HG02798 (cell line): ENCODE results near the gene LPP.
"Not testable (repeated sequence)": the region's sequence is repeated elsewhere in the genome, so short reads cannot be mapped to it uniquely, and the experiment has no call there.

Source experiments
- ATAC-seq: cut with Tn5 transposase; IDR thresholded peaks from one replicate; pipeline ENCODE4 v1.9.1; 2021; ENCODE audit warnings: mild to moderate bottlenecking; ENCODE audit not compliant: unreplicated experiment, poor library complexity

Gene LPP

DNA sequence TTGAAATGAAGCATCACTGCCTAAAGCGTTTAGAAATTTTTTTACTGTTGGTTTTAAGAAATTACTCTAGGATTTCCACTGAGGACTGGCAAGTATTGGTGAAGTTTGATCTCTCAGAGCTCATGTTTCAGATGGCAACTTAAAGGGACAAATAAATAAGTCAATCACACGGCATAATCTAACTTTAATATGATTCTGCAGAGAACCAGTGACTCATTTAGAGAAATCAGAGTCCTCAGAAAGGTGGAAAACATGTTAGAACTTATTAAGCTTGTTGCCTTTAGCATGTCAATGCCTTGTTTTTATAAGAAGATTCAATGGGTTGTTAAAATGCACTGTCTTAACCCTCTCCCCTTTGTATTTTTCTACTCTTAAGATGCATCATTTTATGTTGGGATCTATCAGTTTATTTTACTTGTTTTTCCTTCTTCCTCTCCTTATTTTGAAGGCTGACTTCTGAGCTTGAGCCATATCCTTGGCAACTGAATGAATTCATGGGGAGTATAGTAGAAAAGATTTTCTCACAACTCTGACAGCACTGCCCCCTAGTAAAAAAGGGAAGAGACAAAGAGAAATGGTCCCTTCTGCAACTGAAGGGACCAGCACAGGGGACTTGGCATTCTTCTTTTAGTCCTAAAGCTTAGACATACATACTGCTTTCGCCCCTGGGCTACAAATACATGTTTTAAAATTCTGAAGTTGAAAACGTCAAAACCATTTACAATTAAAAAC lies 431.2 kb downstream of the LPP start:
- no peak for ATAC-seq

DNA sequence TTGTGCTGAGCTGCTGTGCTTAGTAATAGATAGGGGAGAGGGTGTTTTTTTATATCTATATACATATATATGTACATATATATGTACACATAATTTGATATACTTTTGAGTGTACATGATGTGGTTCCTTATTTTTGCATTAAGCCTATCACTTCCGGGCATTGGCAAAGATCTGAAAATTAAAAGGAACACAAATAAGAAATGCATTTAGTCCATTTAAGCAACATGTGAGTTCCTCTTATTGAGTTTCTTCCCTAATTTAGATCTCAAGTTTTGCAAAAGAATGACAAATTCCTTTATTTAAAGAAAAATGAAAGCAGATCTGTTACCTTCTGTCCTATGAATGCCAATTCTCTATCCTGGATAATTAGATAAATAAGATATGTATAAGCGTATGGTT lies 435.1 kb downstream of the LPP start:
- ATAC-seq = no peak

DNA sequence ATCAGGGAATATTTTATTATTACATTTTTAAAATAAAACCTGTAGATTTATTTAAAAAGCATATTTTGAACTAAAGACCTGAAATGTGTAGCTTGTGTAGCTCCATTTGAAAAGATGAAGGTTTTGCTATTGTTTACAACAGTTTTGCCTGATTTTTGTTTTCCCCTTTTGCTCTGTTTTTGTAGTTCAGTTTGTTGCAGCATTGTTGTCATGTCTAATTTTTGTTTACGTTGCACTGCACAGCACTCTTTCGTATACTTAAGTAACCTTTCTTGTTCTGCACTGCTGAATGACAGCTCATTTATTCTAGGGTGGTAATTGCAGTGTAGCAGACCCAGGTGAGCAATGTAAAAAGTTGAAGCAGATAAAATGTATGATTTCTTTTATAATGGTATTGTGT lies 435.8 kb downstream of the LPP start:
- ATAC-seq = no peak

DNA sequence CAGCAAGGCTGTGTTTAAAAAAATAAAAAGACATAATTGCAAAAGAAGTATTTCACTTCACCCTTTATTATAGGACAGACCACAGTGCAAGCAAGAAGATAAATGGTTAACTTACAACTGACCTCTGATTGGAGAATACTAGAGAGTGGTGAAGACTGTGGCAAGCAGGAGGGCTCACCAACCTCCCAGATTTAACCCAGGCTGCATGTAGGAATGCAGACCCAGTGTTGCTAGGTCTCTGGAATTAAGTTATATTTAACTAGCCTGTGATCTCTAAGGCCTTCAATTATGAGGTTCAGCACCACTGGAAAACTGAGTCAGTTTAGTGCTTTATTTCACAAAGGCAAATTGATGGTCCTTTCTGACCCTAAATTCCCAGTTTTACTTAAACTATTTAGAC lies 436.6 kb downstream of the LPP start:
- ATAC-seq = no peak

DNA sequence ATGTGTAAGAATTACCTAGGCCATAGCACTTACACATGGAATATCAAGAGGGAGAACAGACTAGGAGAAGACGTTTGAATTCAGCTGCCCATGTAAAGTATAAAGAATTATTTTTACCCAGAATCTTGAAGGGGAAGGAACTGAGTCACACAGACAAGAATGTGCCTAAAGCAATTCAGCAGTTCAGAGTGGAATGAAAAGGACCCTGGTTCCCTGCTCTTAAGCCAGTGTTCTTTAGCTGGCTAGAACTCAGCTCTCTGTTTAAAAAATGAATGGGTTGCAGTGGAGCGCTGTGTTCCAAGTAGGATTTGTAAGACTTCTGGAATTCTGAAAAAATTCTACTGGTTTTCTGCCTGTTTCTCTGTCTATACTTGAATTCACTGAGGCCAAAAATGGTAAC lies 440.2 kb downstream of the LPP start:
- ATAC-seq = no peak

DNA sequence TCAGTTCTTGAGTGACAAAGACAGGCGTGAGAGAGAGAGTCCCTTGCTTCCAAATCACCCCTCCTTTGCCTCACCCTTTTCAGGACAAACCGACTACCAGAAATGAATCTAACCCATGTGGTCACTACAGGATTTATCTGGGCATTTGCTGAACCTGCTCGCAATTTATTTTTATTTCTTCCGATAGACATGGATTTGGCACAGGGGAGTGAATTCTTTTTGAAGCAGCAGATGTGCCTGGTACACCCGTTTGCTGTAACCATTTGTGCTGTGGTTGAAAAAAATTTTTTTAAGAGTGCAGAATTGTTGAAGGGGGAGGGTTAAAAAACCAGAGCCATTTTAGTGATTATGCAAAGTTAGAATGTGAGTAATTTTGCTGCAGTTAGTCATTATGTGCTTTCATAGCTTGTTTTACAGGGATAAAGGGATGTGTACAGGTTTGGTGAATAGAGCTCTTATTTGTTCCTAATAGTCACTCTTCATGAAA lies 442.0 kb downstream of the LPP start:
- no peak for ATAC-seq

DNA sequence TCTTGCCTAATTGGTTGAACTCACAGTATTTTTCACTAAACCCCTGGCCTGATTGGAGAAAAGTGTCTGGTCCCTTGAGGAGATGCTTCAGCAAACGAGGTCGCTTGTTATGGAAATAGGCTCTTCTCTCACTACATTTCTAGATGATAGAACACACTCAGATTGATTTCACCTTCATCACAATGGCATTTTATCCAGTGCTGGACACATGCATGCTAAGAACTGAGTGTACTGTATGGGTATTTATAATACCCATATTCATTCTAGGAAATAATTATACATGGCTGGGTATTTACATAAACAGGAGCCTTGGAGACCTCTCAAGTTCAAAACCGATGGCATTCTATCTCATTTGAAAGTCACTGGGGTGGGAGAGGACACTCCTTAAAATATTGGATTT lies 444.9 kb downstream of the LPP start:
- ATAC-seq = no peak

DNA sequence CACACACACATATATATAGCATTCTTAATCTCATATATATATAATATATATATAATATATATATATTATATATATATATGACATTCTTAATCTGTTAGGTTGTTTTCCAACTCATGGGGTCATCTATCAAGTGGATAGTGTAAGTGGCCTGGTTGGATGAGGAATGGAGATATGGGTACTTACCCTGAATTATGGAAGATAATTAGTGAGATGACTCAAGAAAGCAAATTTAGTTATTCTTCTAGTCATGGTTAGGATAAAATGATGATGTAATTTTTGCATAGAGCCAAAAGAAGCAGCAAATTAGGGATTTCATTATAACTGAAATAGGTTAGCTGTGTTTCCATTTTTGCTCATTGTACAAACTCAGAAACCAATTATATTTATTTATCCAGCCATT lies 448.2 kb downstream of the LPP start:
- ATAC-seq = no peak

DNA sequence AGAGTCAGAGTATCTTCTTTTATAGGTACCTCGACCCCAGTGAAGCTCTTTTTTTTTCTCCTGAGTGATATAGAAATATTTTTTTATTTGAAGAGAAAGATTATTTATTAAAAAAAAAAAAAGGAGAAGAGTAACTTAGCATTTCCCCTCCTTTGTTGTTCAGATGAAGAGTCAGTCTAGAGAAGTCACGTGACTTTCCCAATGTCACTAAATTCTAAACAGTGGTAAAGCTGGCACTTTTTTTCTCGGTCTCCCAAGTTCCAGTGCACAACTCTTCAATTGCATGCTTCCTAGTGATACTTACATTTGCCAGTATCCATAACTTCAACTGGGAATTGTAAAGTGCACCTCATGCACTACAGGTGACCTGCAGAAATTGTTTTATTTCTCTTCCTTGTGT lies 448.7 kb downstream of the LPP start:
- ATAC-seq = no peak

DNA sequence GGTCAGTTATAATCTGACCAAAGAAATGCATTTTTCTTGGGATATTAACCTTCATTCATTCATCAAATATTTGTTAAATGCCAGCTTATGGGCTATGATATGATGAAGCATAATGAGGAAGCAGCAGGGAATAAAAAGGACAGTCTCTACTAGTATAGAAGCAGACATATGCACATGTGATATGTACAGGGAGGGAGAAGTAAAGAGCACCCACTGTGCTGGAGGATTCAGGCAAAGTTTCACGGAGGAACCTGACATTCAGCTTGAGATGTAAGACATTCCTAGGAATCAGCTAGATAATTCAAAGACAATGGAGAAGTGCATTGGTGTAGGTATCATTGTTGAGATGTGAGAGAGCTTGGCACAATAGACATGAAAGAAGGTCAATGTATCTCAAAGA lies 450.7 kb downstream of the LPP start:
- ATAC-seq = no peak

DNA sequence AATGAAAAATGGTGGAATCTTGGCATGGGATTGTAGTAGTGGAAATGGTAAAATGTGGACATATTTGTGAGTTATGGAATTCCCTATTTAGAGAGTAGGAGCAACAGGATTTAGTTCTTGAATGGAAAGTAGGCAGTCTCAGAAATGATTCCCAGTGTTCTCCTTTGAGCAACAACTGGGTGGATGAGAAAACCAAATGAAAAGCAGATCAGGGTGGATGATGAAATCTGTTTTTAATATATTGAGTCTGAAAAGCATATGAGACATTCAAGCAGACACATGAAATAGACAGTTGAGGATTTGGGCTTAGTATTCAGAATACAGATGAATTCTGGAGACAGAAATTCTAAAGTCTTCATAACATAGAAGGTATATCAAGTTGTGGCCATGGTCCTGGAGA lies 451.3 kb downstream of the LPP start:
- ATAC-seq = no peak

DNA sequence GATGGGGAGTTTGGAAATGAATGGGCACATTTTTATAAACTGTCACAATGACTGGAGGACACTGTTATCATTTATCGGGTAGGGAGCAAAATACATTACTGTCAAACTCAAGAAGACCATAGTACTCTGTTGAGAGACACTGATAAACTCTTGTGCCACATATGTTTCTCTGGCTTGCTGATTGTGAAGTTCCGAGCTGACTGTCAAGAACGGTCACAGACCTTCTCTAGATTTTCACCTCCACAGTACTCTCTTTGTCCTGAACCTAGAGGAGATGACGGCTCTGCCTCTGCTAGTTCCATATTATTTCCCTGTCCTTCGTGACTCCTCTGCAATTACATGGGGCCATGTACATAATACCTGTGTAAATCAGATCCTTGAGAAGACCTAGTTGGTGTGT lies 451.9 kb downstream of the LPP start:
- ATAC-seq = no peak

DNA sequence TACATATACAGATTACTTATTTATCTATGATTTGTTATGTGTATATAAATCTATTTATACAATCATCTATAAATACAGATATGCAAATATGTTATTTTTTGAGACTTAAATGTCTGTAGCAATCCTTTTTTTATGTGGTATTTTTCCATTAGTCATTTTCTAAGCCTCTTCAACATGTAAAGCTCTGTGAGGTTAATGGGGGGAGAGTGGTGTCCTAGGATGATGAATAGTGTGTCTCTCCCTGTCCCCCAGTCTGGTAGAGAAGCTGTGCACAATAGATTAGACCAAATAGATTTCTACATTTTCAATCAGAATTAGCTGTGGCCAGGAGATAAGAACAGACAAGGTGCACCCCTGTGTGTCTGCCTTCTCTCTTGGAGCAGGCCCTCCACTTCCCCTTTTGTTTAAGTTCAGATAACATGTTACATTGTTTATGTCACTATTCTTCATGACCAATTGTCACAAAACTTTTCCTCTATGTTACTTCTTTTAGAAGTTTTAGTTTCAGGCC lies 453.9 kb downstream of the LPP start:
- ATAC-seq = no peak

DNA sequence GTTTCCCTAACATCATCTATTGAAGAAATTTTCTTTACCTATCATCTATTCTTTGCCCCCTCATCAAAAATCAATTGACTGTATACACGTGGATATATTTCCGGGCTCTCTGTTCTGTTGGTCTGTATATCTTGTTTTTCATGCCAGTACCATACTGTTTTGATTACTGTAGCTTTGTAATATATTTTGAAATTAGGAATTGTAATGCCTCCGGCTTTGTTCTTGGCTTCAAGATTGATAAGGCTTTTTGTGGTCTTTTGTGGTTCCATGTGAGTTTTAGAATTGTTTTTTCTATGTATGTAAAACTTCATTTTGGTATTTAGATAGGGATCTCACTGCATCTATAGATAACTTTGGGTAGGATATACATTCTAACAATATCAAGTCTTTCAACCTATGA lies 454.4 kb downstream of the LPP start:
- ATAC-seq = no peak

DNA sequence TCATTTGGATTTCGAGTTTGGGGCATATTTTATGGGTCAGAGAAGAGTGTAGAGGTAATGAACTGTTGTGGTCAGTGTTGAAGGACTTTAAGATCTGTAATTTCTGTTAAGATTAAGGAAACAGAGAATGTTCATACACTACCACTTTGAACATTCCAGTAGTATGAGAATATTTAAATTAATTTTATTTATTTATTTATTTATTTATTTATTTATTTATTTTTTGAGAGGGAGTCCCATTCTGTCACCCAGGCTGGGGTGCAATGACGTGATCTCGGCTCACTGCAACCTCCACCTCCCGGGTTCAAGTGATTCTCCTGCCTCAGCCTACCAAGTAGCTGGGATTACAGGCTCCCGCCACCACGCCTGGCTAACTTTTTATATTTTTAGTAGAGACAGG lies 459.8 kb downstream of the LPP start:
- not testable (repeated sequence) for ATAC-seq

DNA sequence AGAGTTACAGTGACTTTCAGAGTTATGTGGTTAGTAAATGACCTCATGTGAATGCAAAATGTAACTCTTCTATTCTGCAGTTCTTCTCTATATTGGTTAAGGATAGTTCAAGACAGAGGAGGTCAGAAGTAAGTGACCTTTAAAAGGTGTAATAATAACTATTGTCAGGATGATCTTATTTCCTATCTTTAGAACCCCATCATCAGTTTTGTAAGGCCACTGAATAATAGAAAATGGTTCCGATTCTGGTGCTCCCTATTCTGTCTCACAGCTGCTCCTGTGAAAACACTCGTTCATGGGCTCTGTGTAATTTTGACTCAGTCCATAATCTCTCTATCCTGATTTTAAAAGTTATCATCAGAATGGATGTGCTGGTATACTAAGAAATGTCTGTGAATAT lies 463.3 kb downstream of the LPP start:
- ATAC-seq = no peak

DNA sequence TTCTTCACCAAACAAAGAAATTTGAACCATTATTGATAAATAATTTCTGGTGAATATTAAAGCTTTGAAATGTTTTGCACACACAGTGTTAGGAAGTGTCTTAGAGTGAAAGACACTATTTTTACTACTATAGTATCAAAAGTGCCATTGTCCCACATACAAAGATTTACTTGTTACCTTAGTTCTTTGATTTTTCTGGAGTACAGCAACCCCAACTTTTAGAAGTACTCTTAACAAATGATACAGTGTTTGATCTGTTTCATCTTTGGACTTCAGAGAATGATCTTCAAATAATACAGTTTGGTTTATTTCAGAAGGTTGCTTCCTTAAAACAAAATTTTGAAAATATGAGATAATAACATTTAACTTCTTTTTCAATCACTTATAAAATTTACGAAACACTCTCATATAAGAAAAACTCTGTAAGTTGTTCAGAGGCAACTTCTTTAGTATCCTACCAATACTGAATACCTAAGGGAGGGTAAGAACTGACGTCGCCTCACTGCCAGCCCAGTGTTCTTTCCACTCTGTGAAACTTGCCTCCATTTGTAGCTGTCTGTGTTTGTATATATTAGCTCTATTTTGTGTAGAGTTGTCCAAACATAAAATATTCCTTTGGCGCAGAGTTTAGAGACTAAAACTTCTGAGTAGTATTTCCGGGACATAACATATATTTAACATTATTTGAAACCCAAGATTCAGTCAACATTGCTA lies 464.2 kb downstream of the LPP start:
- ATAC-seq = no peak

DNA sequence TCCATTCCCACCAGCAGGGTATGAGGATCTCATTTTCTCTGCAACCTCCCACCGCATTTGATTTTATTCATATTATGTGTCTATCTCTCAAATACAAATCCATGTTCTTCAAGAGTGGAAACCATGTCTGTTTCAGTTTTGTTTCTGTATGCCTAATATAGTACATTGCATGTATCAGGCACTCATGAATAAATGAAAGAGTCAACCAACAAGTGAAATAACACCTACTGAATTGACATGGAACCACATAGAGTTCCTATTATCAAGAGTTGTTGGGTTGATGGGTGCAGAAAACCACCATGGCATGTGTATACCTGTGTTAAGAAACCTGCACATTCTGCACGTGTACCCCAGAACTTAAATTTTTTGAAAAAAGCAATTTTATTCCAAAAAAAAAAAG lies 466.8 kb downstream of the LPP start:
- ATAC-seq = no peak

DNA sequence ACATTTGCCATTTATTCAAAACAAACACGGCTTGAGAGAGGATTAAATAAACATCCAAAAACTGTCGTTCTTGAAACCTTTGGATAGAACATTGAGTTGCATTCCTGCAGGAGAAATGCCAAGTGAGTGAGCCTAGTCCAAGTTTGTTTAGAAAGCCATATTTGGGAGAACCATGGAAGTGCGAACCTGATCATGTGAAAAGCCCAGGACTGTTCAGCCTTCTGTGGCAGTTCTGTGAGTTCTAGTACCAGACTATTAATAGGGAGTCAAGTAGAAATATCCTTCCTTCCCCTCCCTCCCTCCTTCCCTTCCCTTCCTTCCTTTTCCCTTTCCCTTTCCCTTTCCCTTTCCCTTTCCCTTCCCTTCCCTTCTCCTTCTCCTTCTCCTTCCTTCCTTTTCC lies 470.4 kb downstream of the LPP start:
- ATAC-seq = no peak

DNA sequence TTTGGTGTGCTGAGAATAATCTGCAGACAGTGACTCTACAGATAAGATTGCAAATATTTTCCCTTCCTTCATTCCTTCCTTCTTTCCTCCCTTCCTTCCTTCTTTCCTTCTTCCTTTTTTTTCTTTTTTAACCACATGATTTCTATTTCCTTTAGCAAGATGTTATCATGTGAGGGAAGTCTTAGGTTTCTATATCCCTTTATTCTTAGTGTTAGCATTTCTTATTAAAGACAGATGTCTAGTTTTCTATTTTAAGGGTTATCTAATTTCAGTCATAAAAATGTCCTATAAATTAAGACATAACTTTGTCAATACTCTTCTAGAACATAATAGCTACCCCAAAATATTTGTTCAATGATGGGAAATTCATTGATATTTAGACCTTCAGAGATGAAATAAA lies 470.9 kb downstream of the LPP start:
- ATAC-seq = no peak

DNA sequence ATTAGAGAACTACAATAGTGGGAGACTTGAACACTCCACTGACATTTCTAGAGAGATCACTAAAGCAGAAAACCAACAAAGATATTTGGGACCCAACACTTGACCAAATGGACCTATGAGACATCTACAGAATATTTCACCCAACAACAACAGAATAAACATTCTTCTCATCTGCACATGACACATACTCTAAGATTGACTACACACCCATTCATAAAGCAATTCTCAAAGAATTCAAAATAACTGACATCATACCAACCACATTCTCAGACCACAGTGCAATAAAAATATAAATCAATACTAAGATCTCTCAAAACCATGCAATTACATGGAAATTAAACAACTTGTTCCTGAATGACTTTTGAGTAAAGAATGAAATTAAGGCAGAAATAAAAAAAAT lies 473.7 kb downstream of the LPP start:
- ATAC-seq = no peak
